NCI-H345 treated with DMSO at 0.1 percent for 48 hours (cell line): Measurements from ENCODE around the gene GAL3ST2.
"Not testable (repeated sequence)": the region's sequence is repeated elsewhere in the genome, so short reads cannot be mapped to it uniquely, and the experiment has no call there.

Experiments used
- DNase-seq: peaks from one replicate; lab custom pipeline; 2025; ENCODE audit not compliant: unreplicated experiment; lab: John Stamatoyannopoulos, UW

GAL3ST2 gene

GRCh38 chr2:241776336-241777169 lies at the start of gene GAL3ST2:
TSS of gene GAL3ST2 (plus strand) at chr2:241776822. CDS start at chr2:241776956, 134 bp downstream.
- no peak for DNase-seq

- DNase-seq = no peak
Observed at GRCh38 chr2:241728000-241728399, 48.6 kb upstream of the GAL3ST2 start.

GRCh38 chr2:241728627-241729026 lies 48.0 kb upstream of the GAL3ST2 start:
- DNase-seq = no peak

GRCh38 chr2:241729868-241730267 lies 46.8 kb upstream of the GAL3ST2 start:
- DNase-seq = no peak

GRCh38 chr2:241730671-241731293 lies 45.8 kb upstream of the GAL3ST2 start:
- no peak for DNase-seq

- not testable (repeated sequence) for DNase-seq
Observed at GRCh38 chr2:241732513-241733186, 44.0 kb upstream of the GAL3ST2 start.

GRCh38 chr2:241733391-241734207 lies 43.0 kb upstream of the GAL3ST2 start:
- no peak for DNase-seq

GRCh38 chr2:241734208-241734466 lies 42.5 kb upstream of the GAL3ST2 start:
- no peak for DNase-seq

GRCh38 chr2:241734467-241735208 lies 42.0 kb upstream of the GAL3ST2 start, which contains the start of gene D2HGDH:
TSS of gene D2HGDH (plus strand) at chr2:241734630. CDS start at chr2:241735225, 595 bp downstream.
- peak; percentile 66 for DNase-seq

- no peak for DNase-seq
Observed at GRCh38 chr2:241736111-241736510, 40.5 kb upstream of the GAL3ST2 start.

- DNase-seq = no peak
Observed at GRCh38 chr2:241738040-241738686, 38.5 kb upstream of the GAL3ST2 start.

- DNase-seq = no peak
Observed at GRCh38 chr2:241739177-241739576, 37.4 kb upstream of the GAL3ST2 start.

GRCh38 chr2:241739651-241740050 lies 37.0 kb upstream of the GAL3ST2 start:
- no peak for DNase-seq

GRCh38 chr2:241741016-241741415 lies 35.6 kb upstream of the GAL3ST2 start:
- DNase-seq = no peak

GRCh38 chr2:241742320-241742939 lies 34.2 kb upstream of the GAL3ST2 start:
- DNase-seq = no peak

- DNase-seq = not testable (repeated sequence)
Observed at GRCh38 chr2:241743008-241743407, 33.6 kb upstream of the GAL3ST2 start.

GRCh38 chr2:241743620-241744019 lies 33.0 kb upstream of the GAL3ST2 start:
- no peak for DNase-seq

- DNase-seq = no peak
Observed at GRCh38 chr2:241744028-241744754, 32.4 kb upstream of the GAL3ST2 start.

GRCh38 chr2:241745276-241745675 lies 31.3 kb upstream of the GAL3ST2 start:
- DNase-seq = no peak
